Stimulated activated naive CD8-positive, alpha-beta T cell treated with anti-CD3 and anti-CD28 coated beads, Interleukin-15, Interleukin-2, amounts not matched to agents 100 ng/mL and 50 ng/mL, for 24 hours (primary cell): ENCODE results near the gene MOCS2.

Experiments
- H3K27ac Mint-ChIP-seq: one replicate; pipeline ENCODE4 v1.8.0; 2021; ENCODE audit warnings: mild to moderate bottlenecking, mixed read lengths
- H3K27me3 Mint-ChIP-seq: one replicate; pipeline ENCODE4 v1.8.0; 2021; ENCODE audit warnings: mixed read lengths
- H3K36me3 Mint-ChIP-seq: one replicate; pipeline ENCODE4 v1.8.0; 2021; ENCODE audit warnings: low read depth, mixed read lengths
- H3K4me1 Mint-ChIP-seq: one replicate; pipeline ENCODE4 v1.8.0; 2021; ENCODE audit warnings: low read depth, mixed read lengths
- H3K4me3 Mint-ChIP-seq: one replicate; pipeline ENCODE4 v1.8.0; 2021; ENCODE audit warnings: mild to moderate bottlenecking, mixed read lengths
- H3K9me3 Mint-ChIP-seq: one replicate; pipeline ENCODE4 v1.8.0; 2021; ENCODE audit warnings: mixed read lengths

Gene MOCS2

DNA sequence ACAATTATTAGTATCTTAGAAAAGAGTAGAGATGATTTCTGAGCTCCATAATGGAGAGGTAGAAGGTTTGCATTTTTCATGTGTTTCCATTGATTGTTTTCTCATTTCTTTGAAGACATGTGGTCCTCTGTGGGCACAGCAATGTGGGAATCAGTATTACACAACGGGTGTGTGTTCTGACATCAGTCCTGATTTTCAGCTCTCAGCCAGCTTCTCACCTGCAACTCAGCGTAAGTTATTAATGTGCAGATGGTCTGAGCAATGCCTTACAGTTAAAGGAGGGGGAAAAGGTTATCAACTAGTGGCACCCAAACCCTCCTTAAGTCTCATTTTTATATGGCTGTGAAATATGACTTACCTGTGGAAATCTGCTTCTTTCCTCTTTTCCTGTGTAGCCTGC lies 61.3 kb downstream of the MOCS2 start:
- H3K36me3 Mint-ChIP-seq, result no peaks in the 10 kb centered on the region
- peaks cover 26% of the 10 kb centered on the region for H3K4me1 Mint-ChIP-seq
- H3K9me3 Mint-ChIP-seq, result no peaks in the 10 kb centered on the region
- H3K27me3 Mint-ChIP-seq, result peaks cover 9% of the 10 kb centered on the region
- no peak overlapping the region for H3K27ac Mint-ChIP-seq
- no peak overlapping the region for H3K4me3 Mint-ChIP-seq
